Esophagus muscularis mucosa (tissue), 4 donors: Measurements from ENCODE around the gene RNF222.

Experiments used
- EP300 ChIP-seq: sonication (generic); formaldehyde crosslinking; IDR thresholded peaks from one replicate; pipeline ENCODE4 v1.6.1; 2017; ENCODE audit warnings: antibody characterized with exemption
- POLR2A ChIP-seq: fragments of 450-650 bp; IDR thresholded peaks from one replicate; pipeline ENCODE4 v1.6.1; 2017; ENCODE audit warnings: antibody characterized with exemption, moderate library complexity, mild to moderate bottlenecking, low read depth
- POLR2AphosphoS5 ChIP-seq, 2 donors: sonication (generic); formaldehyde crosslinking; IDR thresholded peaks; one replicate each; pipeline ENCODE4 v1.6.1; 2017; ENCODE audit warnings: antibody characterized with exemption in 2 of 2
- TF ChIP-seq, protein P1 (sequence below), 3 experiments: fragments of 200-600 bp in 2 of 3; fragments of 450-650 bp in 1 of 3; sonication (generic) in 2 of 3; IDR thresholded peaks; one replicate each; pipeline ENCODE4 v1.5.1; 2017 to 2019; ENCODE audit warnings: antibody characterized with exemption in 3 of 3, mild to moderate bottlenecking in 2 of 3, moderate library complexity in 1 of 3

GRCh38 chr17:8398980-8399379 is 1.4 kb upstream of the RNF222 start:
- TF ChIP-seq POLR2A (no peak), POLR2AphosphoS5 (IDR thresholded peaks at IDR 0.05) (no peak), EP300 (no peak)
- TF ChIP-seq, protein P1, sequence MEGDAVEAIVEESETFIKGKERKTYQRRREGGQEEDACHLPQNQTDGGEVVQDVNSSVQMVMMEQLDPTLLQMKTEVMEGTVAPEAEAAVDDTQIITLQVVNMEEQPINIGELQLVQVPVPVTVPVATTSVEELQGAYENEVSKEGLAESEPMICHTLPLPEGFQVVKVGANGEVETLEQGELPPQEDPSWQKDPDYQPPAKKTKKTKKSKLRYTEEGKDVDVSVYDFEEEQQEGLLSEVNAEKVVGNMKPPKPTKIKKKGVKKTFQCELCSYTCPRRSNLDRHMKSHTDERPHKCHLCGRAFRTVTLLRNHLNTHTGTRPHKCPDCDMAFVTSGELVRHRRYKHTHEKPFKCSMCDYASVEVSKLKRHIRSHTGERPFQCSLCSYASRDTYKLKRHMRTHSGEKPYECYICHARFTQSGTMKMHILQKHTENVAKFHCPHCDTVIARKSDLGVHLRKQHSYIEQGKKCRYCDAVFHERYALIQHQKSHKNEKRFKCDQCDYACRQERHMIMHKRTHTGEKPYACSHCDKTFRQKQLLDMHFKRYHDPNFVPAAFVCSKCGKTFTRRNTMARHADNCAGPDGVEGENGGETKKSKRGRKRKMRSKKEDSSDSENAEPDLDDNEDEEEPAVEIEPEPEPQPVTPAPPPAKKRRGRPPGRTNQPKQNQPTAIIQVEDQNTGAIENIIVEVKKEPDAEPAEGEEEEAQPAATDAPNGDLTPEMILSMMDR (IDR thresholded peaks at IDR 0.05), result no peak
